GM23248 (cell line): ENCODE results near the gene CLDN1. TPM values are rescaled to one million over a fixed set of nuclear protein-coding genes. Genes with fewer than 3 reads are reported as not detected.
A peak's percentile ranks its signal among the peaks of the same experiment; 100 is the strongest.

Experiments used
- DNase-seq: peaks from one replicate; pipeline ENCODE4 v3.0.0-alpha.2; 2015
- H2AFZ ChIP-seq: fragments of 200-600 bp; sonication (generic); 2 replicates; pipeline ENCODE4 v1.6.1; 2016; ENCODE audit warnings: antibody characterized with exemption
- H3F3A ChIP-seq: fragments of 200-600 bp; sonication (generic); 2 replicates; pipeline ENCODE4 v1.6.1; 2016; ENCODE audit warnings: mild to moderate bottlenecking, antibody characterized with exemption, mixed run types; ENCODE audit not compliant: insufficient read depth
- H3K27ac ChIP-seq: fragments of 200-600 bp; sonication (generic); 2 replicates; pipeline ENCODE4 v1.5.1; 2016; ENCODE audit warnings: mild to moderate bottlenecking
- H3K27me3 ChIP-seq: fragments of 200-600 bp; sonication (generic); replicated peaks from 2 replicates; pipeline ENCODE4 v1.6.1; 2016; ENCODE audit warnings: mild to moderate bottlenecking; ENCODE audit not compliant: insufficient read depth
- H3K36me3 ChIP-seq: fragments of 200-600 bp; sonication (generic); 2 replicates; pipeline ENCODE4 v1.6.1; 2016; ENCODE audit warnings: low read depth, mild to moderate bottlenecking
- H3K4me1 ChIP-seq: fragments of 200-600 bp; sonication (generic); 2 replicates; pipeline ENCODE4 v1.6.1; 2016; ENCODE audit warnings: mild to moderate bottlenecking; ENCODE audit not compliant: insufficient read depth
- H3K4me2 ChIP-seq: fragments of 200-600 bp; sonication (generic); one replicate; pipeline ENCODE4 v1.6.1; 2016; ENCODE audit warnings: mild to moderate bottlenecking; ENCODE audit not compliant: unreplicated experiment
- H3K4me3 ChIP-seq: fragments of 200-600 bp; sonication (generic); 2 replicates; pipeline ENCODE4 v1.5.1; 2016; ENCODE audit warnings: mild to moderate bottlenecking
- H3K79me2 ChIP-seq: fragments of 200-600 bp; sonication (generic); 2 replicates; pipeline ENCODE4 v1.6.1; 2016; ENCODE audit warnings: mild to moderate bottlenecking; ENCODE audit not compliant: insufficient read depth
- H3K9ac ChIP-seq: fragments of 200-600 bp; sonication (generic); 2 replicates; pipeline ENCODE4 v1.6.1; 2016; ENCODE audit warnings: mild to moderate bottlenecking
- H3K9me2 ChIP-seq: fragments of 200-600 bp; sonication (generic); 2 replicates; pipeline ENCODE4 v1.6.1; 2016; ENCODE audit warnings: mixed run types, mild to moderate bottlenecking, moderate library complexity; ENCODE audit not compliant: insufficient read depth
- H3K9me3 ChIP-seq: fragments of 200-600 bp; sonication (generic); one replicate; pipeline ENCODE4 v1.6.1; 2017; ENCODE audit warnings: low read depth
- H4K20me1 ChIP-seq: fragments of 200-600 bp; sonication (generic); 2 replicates; pipeline ENCODE4 v1.6.0; 2016; ENCODE audit not compliant: insufficient read depth
- EZH2 ChIP-seq: fragments of 200-600 bp; sonication (generic); IDR thresholded peaks from 2 replicates; pipeline ENCODE4 v1.6.1; 2018; ENCODE audit warnings: antibody characterized with exemption, mild to moderate bottlenecking; ENCODE audit not compliant: insufficient read depth, poor library complexity, severe bottlenecking
- EZH2phosphoT487 ChIP-seq: fragments of 200-600 bp; sonication (generic); IDR thresholded peaks from 2 replicates; pipeline ENCODE4 v1.6.1; 2018; ENCODE audit warnings: antibody characterized with exemption, moderate library complexity, mild to moderate bottlenecking, low read depth; ENCODE audit not compliant: insufficient read depth
- WGBS, 2 experiments: methylation state at CpG; one replicate each; pipeline ENCODE4 v1.1.6; 2015 to 2017; ENCODE audit warnings: low lambda C conversion rate in 2 of 2, low coverage in 1 of 2; ENCODE audit errors: missing lambda C conversion rate in 2 of 2; 5-methylcytosine and 5-hydroxymethylcytosine counted together
- in situ Hi-C: fragments of 300-500 bp; cut with MboI; formaldehyde crosslinking; loops from 2 replicates; pipeline ENCODE4 v1.15.0; 2020
- polyA plus RNA-seq: library from polyadenylated mRNA; unstranded; fragments of >200 nt; fragmentation: Nextera tagmentation; extraction: Ambion mirVana; gene quantifications from 2 replicates; pipeline ENCODE4 v1.2.1, GENCODE V29; 2016
- total RNA-seq: library from RNA; depleted of rRNA; stranded (reverse); fragments of >200 nt; shearing (Covaris generic); gene quantifications from 2 replicates; pipeline ENCODE4 v1.2.3, GENCODE V29; 2014

CLDN1 gene
- total and polyA plus RNA-seq, 2 experiments from 2014 or later: 0.19 to 0.32 TPM

- Histone ChIP-seq H3K36me3 (no peaks in the 10 kb centered on the region), H2AFZ (0 out of 2 replicates have a peak overlapping the region, but pooled peaks have one; percentile 81), H3K4me2 (no peak overlapping the region), H3K9ac (no peak overlapping the region), H3K9me2 (no peaks in the 10 kb centered on the region), H3K9me3 (no peaks in the 10 kb centered on the region), H3K4me3 (no peak overlapping the region), H4K20me1 (no peaks in the 10 kb centered on the region), H3K27me3 (no peaks in the 10 kb centered on the region), H3K4me1 (peaks cover 21% of the 10 kb centered on the region), H3K27ac (no peak overlapping the region), H3K79me2 (no peaks in the 10 kb centered on the region), H3F3A (no peaks in the 10 kb centered on the region)
- 95% methylated on average over 8 of the region's 8 CpGs for WGBS, 2 experiments
- no peak for TF ChIP-seq EZH2phosphoT487
- TF ChIP-seq EZH2: no peak
- in situ Hi-C loops: loop anchor here (10.0 kb wide), 2 partner anchors 98 to 358 kb away; no protein-coding TSS in a partner anchor
- no peak for DNase-seq
Observed at GRCh38 chr3:190323246-190323626, 990 bp upstream of the CLDN1 start.

- no peaks in the 10 kb centered on the region for H3K9me3 ChIP-seq
- no peaks in the 10 kb centered on the region for H3K36me3 ChIP-seq
- no peak for DNase-seq
- H3K27ac ChIP-seq: no peak overlapping the region
- H3K9ac ChIP-seq: 0 out of 2 replicates have a peak overlapping the region, but pooled peaks have one; percentile 33
- H3K4me3 ChIP-seq: peak overlapping the region; percentile 74
- H3K9me2 ChIP-seq: no peaks in the 10 kb centered on the region
- TF ChIP-seq EZH2 (no peak), EZH2phosphoT487 (no peak)
- H3K79me2 ChIP-seq: no peaks in the 10 kb centered on the region
- 16 to 18% methylated on average over 12 of the region's 12 CpGs for WGBS, 2 experiments
- H4K20me1 ChIP-seq: no peaks in the 10 kb centered on the region
- H3K4me2 ChIP-seq: peak overlapping the region; percentile 92
- no peaks in the 10 kb centered on the region for H3F3A ChIP-seq
- in situ Hi-C loops: loop anchor here (10.0 kb wide), 2 partner anchors 98 to 358 kb away; no protein-coding TSS in a partner anchor
- H2AFZ ChIP-seq: peak overlapping the region; percentile 81
- no peaks in the 10 kb centered on the region for H3K27me3 ChIP-seq
- peaks cover 21% of the 10 kb centered on the region for H3K4me1 ChIP-seq
Observed at GRCh38 chr3:190322604-190323245, 479 bp upstream of the CLDN1 start.

- TF ChIP-seq EZH2phosphoT487: no peak
- no peak for TF ChIP-seq EZH2
- DNase-seq: no peak
- no peaks in the 10 kb centered on the region for H3K27me3 ChIP-seq
- H2AFZ ChIP-seq: no peak overlapping the region
- H3K4me3 ChIP-seq: no peak overlapping the region
- H3F3A ChIP-seq: no peaks in the 10 kb centered on the region
- H4K20me1 ChIP-seq: no peaks in the 10 kb centered on the region
- no peak overlapping the region for H3K9ac ChIP-seq
- peaks cover 6% of the 10 kb centered on the region for H3K4me1 ChIP-seq
- no peaks in the 10 kb centered on the region for H3K36me3 ChIP-seq
- H3K9me3 ChIP-seq: no peaks in the 10 kb centered on the region
- 94 to 96% methylated on average over 7 of the region's 7 CpGs for WGBS, 2 experiments
- in situ Hi-C loops: loop anchor here (10.0 kb wide), 2 partner anchors 96 to 356 kb away; no protein-coding TSS in a partner anchor
- H3K79me2 ChIP-seq: no peaks in the 10 kb centered on the region
- no peak overlapping the region for H3K27ac ChIP-seq
- H3K9me2 ChIP-seq: no peaks in the 10 kb centered on the region
- no peak overlapping the region for H3K4me2 ChIP-seq
Observed at GRCh38 chr3:190320594-190321362, 1.5 kb downstream of the CLDN1 start.

- WGBS, 2 experiments: 44 to 50% methylated on average over 4 of the region's 4 CpGs
- H3K36me3 ChIP-seq: no peaks in the 10 kb centered on the region
- H3F3A ChIP-seq: no peaks in the 10 kb centered on the region
- no peak for DNase-seq
- no peak overlapping the region for H3K9ac ChIP-seq
- no peak overlapping the region for H3K4me2 ChIP-seq
- 0 out of 2 replicates have a peak, but pooled peaks cover 3% of the 10 kb centered on the region for H3K4me1 ChIP-seq
- H3K9me3 ChIP-seq: no peaks in the 10 kb centered on the region
- no peaks in the 10 kb centered on the region for H3K79me2 ChIP-seq
- TF ChIP-seq EZH2: no peak
- no peak for TF ChIP-seq EZH2phosphoT487
- no peak overlapping the region for H3K4me3 ChIP-seq
- H4K20me1 ChIP-seq: no peaks in the 10 kb centered on the region
- no peak overlapping the region for H2AFZ ChIP-seq
- in situ Hi-C loops: loop anchor here (10.0 kb wide), 2 partner anchors 95 to 355 kb away; no protein-coding TSS in a partner anchor
- H3K27ac ChIP-seq: no peak overlapping the region
- no peaks in the 10 kb centered on the region for H3K27me3 ChIP-seq
- H3K9me2 ChIP-seq: no peaks in the 10 kb centered on the region
Observed at GRCh38 chr3:190319660-190320059, 2.6 kb downstream of the CLDN1 start.
